ENCODE results near the gene AKAP13.

- TF ChIP-seq ZNF18 (tag by site-specific recombination; IDR thresholded peaks at IDR 0.05) (no peak), ZNF837 (tag by site-specific recombination; IDR thresholded peaks at IDR 0.05) (no peak), ZNF521 (tag by site-specific recombination; IDR thresholded peaks at IDR 0.05) (no peak), CTCF (tag by site-specific recombination; IDR thresholded peaks at IDR 0.05) (no peak), ZFP37 (tag by site-specific recombination; IDR thresholded peaks at IDR 0.05) (no peak), ZNF660 (tag by site-specific recombination; IDR thresholded peaks at IDR 0.05) (no peak), KLF1 (tag by site-specific recombination; IDR thresholded peaks at IDR 0.05) (no peak)
Observed at GRCh38 chr15:85335193-85335942, 45.0 kb upstream of the AKAP13 start.

Measured in HEK293 (cell line).